GM23338 (cell line): ENCODE results near the gene RNU1-1.
"Not testable (repeated sequence)": the region's sequence is repeated elsewhere in the genome, so short reads cannot be mapped to it uniquely, and the experiment has no call there.

Source experiments
- CREB1 ChIP-seq: fragments of 250-450 bp; sonication (Bioruptor Pico); IDR thresholded peaks from 2 replicates; pipeline ENCODE4 v1.5.0; 2020; ENCODE audit warnings: low read depth, mild to moderate bottlenecking, moderate library complexity
- EZH2 ChIP-seq: fragments of 200-600 bp; sonication (generic); IDR thresholded peaks from one replicate; pipeline ENCODE4 v1.8.0; 2017; ENCODE audit warnings: antibody characterized with exemption, mild to moderate bottlenecking, low read depth; ENCODE audit not compliant: unreplicated experiment
- EZH2phosphoT487 ChIP-seq: fragments of 200-600 bp; sonication (generic); IDR thresholded peaks from one replicate; pipeline ENCODE4 v1.8.1; 2018; ENCODE audit warnings: antibody characterized with exemption; ENCODE audit not compliant: unreplicated experiment
- NANOG ChIP-seq: IDR thresholded peaks from 2 replicates; pipeline ENCODE4 v1.6.1; 2016; ENCODE audit warnings: antibody characterized with exemption, borderline replicate concordance
- POLR2AphosphoS5 ChIP-seq: IDR thresholded peaks from 2 replicates; pipeline ENCODE4 v1.6.1; 2016; ENCODE audit warnings: antibody characterized with exemption, low read depth
- REST ChIP-seq: IDR thresholded peaks from one replicate; pipeline ENCODE4 v1.6.1; 2018; ENCODE audit warnings: antibody characterized with exemption; ENCODE audit not compliant: unreplicated experiment
- STAT1 ChIP-seq: IDR thresholded peaks from one replicate; pipeline ENCODE4 v1.6.1; 2016; ENCODE audit warnings: antibody characterized with exemption; ENCODE audit not compliant: unreplicated experiment
- ZNF114 ChIP-seq: fragments of 250-450 bp; sonication (Bioruptor Pico); IDR thresholded peaks from 2 replicates; pipeline ENCODE4 v1.5.0; 2020; ENCODE audit warnings: mild to moderate bottlenecking, moderate library complexity
- ZNF462 ChIP-seq: fragments of 250-450 bp; sonication (Bioruptor Pico); IDR thresholded peaks from 2 replicates; pipeline ENCODE4 v1.5.0; 2020; ENCODE audit warnings: mild to moderate bottlenecking, moderate library complexity
- TF ChIP-seq, protein P1 (sequence below), 2 experiments: fragments of 200-600 bp in 1 of 2; sonication (generic) in 1 of 2; conservative IDR thresholded peaks; 2 replicates each; pipeline versions ENCODE4 v1.5.1 to v1.6.1; 2016 to 2017; ENCODE audit warnings: antibody characterized with exemption in 2 of 2, low read depth in 2 of 2, mild to moderate bottlenecking in 2 of 2, moderate library complexity in 1 of 2

DNA sequence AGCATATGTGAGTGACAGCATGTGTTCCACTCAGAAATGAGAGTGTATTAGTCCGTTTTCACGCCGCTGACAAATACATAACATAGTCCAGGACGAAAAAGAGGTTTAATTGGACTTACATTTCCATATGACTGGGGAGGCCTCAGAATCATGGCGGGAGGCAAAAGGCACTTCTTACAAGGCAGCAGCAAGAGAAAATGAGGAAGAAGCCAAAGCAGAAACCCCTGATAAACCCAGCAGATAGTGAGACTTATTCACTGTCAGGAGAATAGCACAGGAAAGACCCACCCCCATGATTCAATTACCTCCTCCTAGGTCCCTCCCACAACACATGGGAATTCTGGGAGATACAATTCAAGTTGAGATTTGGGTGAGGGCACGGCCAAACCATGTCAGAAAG lies 23.4 kb upstream of the RNU1-1 start:
- TF ChIP-seq, protein P1, sequence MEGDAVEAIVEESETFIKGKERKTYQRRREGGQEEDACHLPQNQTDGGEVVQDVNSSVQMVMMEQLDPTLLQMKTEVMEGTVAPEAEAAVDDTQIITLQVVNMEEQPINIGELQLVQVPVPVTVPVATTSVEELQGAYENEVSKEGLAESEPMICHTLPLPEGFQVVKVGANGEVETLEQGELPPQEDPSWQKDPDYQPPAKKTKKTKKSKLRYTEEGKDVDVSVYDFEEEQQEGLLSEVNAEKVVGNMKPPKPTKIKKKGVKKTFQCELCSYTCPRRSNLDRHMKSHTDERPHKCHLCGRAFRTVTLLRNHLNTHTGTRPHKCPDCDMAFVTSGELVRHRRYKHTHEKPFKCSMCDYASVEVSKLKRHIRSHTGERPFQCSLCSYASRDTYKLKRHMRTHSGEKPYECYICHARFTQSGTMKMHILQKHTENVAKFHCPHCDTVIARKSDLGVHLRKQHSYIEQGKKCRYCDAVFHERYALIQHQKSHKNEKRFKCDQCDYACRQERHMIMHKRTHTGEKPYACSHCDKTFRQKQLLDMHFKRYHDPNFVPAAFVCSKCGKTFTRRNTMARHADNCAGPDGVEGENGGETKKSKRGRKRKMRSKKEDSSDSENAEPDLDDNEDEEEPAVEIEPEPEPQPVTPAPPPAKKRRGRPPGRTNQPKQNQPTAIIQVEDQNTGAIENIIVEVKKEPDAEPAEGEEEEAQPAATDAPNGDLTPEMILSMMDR (conservative IDR thresholded peaks at IDR 0.05; ENCODE audit: low read depth in 2 of 2) = not testable (repeated sequence)
- TF ChIP-seq REST; STAT1; EZH2; POLR2AphosphoS5; CREB1 (CRISPR knock-in tag); EZH2phosphoT487; NANOG; ZNF462; ZNF114: not testable (repeated sequence)
